Ovary (tissue), 3 donors: ENCODE data around the gene LMTK2.

ENCODE experiments used
- EP300 ChIP-seq: sonication (generic); formaldehyde crosslinking; IDR thresholded peaks from one replicate; pipeline ENCODE4 v1.6.1; 2017; ENCODE audit warnings: antibody characterized with exemption
- POLR2A ChIP-seq: fragments of 450-650 bp; IDR thresholded peaks from one replicate; pipeline ENCODE4 v1.6.1; 2017; ENCODE audit warnings: antibody characterized with exemption, mild to moderate bottlenecking, moderate library complexity
- TF ChIP-seq, protein P1 (sequence below), 3 donors: fragments of 450-650 bp in 2 of 3; fragments of 200-600 bp in 1 of 3; IDR thresholded peaks; one replicate each; pipeline versions ENCODE4 v1.5.1 to v1.8.0; 2016 to 2022; ENCODE audit warnings: antibody characterized with exemption in 3 of 3, mild to moderate bottlenecking in 1 of 3
- donor health status: DM: no; HTN: no; CAD: no.

DNA sequence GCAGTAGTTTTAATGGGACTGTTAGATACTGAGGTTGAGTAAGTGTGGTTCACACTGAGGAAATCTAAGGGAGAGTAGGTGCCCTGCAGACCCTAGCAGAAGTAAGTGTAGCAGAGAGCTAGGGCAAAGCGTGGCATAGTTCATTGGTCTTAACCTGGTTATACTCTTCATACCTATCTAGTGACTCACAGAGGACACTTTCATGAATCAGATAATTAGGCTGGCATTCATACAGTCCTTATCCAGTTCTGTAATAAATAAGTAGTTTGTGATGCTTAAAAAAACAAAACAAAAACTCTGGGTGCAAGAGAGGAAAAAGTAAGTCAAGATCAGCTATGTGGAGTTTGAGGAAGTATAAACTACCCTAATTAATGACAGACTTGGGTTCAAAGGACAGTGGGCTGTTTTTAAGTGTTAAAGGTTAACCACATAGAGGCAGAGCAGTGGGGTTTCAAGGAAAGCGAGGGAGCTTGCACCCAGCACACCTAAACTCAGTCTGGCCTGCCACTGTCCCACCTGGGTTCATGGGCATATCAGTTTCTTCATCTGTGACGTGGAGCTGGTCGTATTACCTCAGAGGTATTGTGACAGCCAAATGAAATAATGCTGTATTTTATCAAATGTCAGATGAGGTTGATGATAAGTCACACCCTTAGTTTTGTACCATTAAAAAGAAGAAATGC, 27.1 kb downstream of the LMTK2 start:
- no peak for TF ChIP-seq POLR2A
- TF ChIP-seq, protein P1, sequence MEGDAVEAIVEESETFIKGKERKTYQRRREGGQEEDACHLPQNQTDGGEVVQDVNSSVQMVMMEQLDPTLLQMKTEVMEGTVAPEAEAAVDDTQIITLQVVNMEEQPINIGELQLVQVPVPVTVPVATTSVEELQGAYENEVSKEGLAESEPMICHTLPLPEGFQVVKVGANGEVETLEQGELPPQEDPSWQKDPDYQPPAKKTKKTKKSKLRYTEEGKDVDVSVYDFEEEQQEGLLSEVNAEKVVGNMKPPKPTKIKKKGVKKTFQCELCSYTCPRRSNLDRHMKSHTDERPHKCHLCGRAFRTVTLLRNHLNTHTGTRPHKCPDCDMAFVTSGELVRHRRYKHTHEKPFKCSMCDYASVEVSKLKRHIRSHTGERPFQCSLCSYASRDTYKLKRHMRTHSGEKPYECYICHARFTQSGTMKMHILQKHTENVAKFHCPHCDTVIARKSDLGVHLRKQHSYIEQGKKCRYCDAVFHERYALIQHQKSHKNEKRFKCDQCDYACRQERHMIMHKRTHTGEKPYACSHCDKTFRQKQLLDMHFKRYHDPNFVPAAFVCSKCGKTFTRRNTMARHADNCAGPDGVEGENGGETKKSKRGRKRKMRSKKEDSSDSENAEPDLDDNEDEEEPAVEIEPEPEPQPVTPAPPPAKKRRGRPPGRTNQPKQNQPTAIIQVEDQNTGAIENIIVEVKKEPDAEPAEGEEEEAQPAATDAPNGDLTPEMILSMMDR (IDR thresholded peaks at IDR 0.05), result no peak
- no peak for TF ChIP-seq EP300
